Measurements from ENCODE around the gene ZNF335.

DNA sequence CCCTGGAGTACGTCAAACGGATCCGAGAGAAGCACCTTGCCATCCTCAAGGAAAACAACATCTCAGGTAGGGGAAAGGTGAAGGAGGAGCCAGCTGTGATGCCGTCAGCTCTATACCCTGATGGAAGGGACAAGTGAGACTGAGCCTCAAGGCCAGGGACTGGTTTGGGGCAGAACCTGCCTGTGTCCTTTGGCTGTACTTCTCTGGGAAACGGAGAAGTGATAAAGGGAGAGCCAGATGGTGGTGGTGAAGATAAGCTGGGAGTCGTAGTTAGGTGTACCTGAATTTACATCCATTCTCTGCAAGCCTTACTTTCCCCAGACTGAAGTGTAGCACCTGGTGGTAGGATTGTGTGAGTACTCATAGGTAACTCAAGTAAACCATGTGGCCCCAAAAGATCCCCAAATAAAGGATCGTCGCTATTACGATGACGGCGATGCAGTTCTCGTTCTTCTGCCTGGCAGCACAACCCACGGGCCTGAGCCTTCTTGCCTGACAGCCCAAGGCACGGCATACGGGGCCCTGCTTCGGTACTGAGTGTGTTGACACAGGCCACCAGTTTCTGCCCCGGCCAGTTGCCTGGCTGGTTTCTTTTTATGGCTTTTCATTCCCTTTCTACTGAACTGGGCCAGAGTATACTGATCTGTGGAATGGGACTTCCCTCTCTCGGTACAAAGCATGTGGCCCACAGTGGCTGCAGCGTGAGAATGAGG is 26.9 kb downstream of the ZNF335 start:
- TF ChIP-seq, protein P1, sequence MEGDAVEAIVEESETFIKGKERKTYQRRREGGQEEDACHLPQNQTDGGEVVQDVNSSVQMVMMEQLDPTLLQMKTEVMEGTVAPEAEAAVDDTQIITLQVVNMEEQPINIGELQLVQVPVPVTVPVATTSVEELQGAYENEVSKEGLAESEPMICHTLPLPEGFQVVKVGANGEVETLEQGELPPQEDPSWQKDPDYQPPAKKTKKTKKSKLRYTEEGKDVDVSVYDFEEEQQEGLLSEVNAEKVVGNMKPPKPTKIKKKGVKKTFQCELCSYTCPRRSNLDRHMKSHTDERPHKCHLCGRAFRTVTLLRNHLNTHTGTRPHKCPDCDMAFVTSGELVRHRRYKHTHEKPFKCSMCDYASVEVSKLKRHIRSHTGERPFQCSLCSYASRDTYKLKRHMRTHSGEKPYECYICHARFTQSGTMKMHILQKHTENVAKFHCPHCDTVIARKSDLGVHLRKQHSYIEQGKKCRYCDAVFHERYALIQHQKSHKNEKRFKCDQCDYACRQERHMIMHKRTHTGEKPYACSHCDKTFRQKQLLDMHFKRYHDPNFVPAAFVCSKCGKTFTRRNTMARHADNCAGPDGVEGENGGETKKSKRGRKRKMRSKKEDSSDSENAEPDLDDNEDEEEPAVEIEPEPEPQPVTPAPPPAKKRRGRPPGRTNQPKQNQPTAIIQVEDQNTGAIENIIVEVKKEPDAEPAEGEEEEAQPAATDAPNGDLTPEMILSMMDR (IDR thresholded peaks at IDR 0.05): no peak
- TF ChIP-seq POLR2AphosphoS5 (IDR thresholded peaks at IDR 0.05) (no peak), POLR2A (IDR thresholded peaks at IDR 0.05) (no peak)
